Measurements from ENCODE around the gene ZNF664. TPM values are rescaled to one million over a fixed set of nuclear protein-coding genes. Genes with fewer than 3 reads are reported as not detected.

ZNF664 gene
- total RNA-seq, 2 experiments from 2014 or later = 45.6 to 59.8 TPM

- intact Hi-C loops (cut with micrococcal nuclease; ENCODE audit: unreplicated experiment) = no loop called here
- H4K20me1 ChIP-seq (ENCODE audit: insufficient read depth, low read length) = no peaks in the 10 kb centered on the region
- no peaks in the 10 kb centered on the region for H3K9me2 ChIP-seq (ENCODE audit: insufficient read depth, low read length)
- H3K36me3 ChIP-seq (ENCODE audit: insufficient read depth, low read length) = no peaks in the 10 kb centered on the region
- no peak overlapping the region for H3K27ac ChIP-seq (ENCODE audit: low read depth, low read length, poor library complexity, severe bottlenecking)
- H2AFZ ChIP-seq (ENCODE audit: low read length) = no peak overlapping the region
- DNase-seq (ENCODE audit: low spot score) = no peak
- H3K4me3 ChIP-seq (ENCODE audit: low read depth, low read length, poor library complexity, severe bottlenecking) = no peak overlapping the region
- no peaks in the 10 kb centered on the region for H3K79me2 ChIP-seq (ENCODE audit: insufficient read depth, low read depth, low read length)
- no peak overlapping the region for H3K4me2 ChIP-seq (ENCODE audit: low read length)
- CTCF ChIA-PET (ENCODE audit: unreplicated experiment) = no interaction called here
- no peaks in the 10 kb centered on the region for H3K9me3 ChIP-seq (ENCODE audit: low read length)
- H3K4me1 ChIP-seq (ENCODE audit: insufficient read depth, low read length, poor library complexity, severe bottlenecking) = no peaks in the 10 kb centered on the region
- TF ChIP-seq EZH2phosphoT487 (IDR thresholded peaks at IDR 0.05; ENCODE audit: borderline replicate concordance, low read depth, low read length) (no peak), CTCF (conservative IDR thresholded peaks at IDR 0.05; ENCODE audit: low read length) (no peak)
- POLR2A ChIA-PET = no interaction called here
- BruUV-seq (replicated peaks) = no TSS peak
Observed at GRCh38 chr12:124025661-124026060, 52.6 kb downstream of the ZNF664 start.

- H3K9me3 ChIP-seq (ENCODE audit: low read length) = no peaks in the 10 kb centered on the region
- CTCF ChIA-PET (ENCODE audit: unreplicated experiment) = no interaction called here
- H3K4me2 ChIP-seq (ENCODE audit: low read length) = no peak overlapping the region
- POLR2A ChIA-PET = no interaction called here
- no peak for DNase-seq (ENCODE audit: low spot score)
- no peaks in the 10 kb centered on the region for H3K9me2 ChIP-seq (ENCODE audit: insufficient read depth, low read length)
- no peak overlapping the region for H2AFZ ChIP-seq (ENCODE audit: low read length)
- H3K27ac ChIP-seq (ENCODE audit: low read depth, low read length, poor library complexity, severe bottlenecking) = no peak overlapping the region
- H3K79me2 ChIP-seq (ENCODE audit: insufficient read depth, low read depth, low read length) = no peaks in the 10 kb centered on the region
- no peak overlapping the region for H3K4me3 ChIP-seq (ENCODE audit: low read depth, low read length, poor library complexity, severe bottlenecking)
- intact Hi-C loops (cut with micrococcal nuclease; ENCODE audit: unreplicated experiment) = no loop called here
- no peaks in the 10 kb centered on the region for H3K4me1 ChIP-seq (ENCODE audit: insufficient read depth, low read length, poor library complexity, severe bottlenecking)
- BruUV-seq (replicated peaks) = no TSS peak
- TF ChIP-seq EZH2phosphoT487 (IDR thresholded peaks at IDR 0.05; ENCODE audit: borderline replicate concordance, low read depth, low read length) (no peak), CTCF (conservative IDR thresholded peaks at IDR 0.05; ENCODE audit: low read length) (no peak)
- no peaks in the 10 kb centered on the region for H4K20me1 ChIP-seq (ENCODE audit: insufficient read depth, low read length)
- no peaks in the 10 kb centered on the region for H3K36me3 ChIP-seq (ENCODE audit: insufficient read depth, low read length)
Observed at GRCh38 chr12:124026755-124027745, 54.0 kb downstream of the ZNF664 start.
